ENCODE data around the gene PRSS56. TPM values are rescaled to one million over a fixed set of nuclear protein-coding genes. Genes with fewer than 3 reads are reported as not detected.

PRSS56 gene
- polyA plus RNA-seq, 1 donor (not counting 4 experiments of a cell fraction or from before 2014, with no cell fraction given), result not detected

DNA sequence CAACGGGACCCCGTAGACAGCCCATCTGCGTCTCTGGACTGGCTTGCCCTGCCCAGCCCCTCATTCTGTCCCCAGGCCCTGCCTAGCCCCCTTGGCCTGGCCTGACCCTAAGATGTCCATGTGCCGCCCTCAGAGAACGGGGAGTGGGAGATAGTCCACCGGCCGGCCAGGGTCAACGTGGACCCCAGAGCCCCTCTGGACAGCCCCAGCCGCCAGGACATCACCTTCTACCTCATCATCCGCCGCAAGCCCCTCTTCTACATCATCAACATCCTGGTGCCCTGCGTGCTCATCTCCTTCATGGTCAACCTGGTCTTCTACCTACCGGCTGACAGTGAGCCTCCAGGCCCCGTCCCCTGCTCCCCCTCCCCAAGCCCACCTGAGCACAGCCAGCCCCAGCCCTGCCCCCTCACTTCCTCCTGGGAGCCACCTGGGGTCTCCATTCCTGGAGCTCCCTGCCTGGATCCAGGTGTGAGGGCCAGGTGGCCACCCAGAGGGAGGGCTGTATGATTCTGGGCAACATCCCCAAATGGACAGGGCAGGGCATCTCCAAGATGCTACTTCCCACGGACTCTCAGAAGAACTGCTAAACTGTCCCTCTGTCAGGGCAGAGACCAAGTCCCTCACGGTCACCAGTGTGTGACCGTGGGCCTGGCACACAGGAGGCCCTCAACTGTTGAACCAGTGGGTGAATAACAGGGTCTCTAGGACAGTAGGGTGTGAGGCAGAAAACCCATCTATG, 9.8 kb downstream of the PRSS56 start:
- Histone ChIP-seq H3K9me3 (ENCODE audit: control insufficient read depth, low read depth, low read length) (no peaks in the 10 kb centered on the region), H3K27ac (ENCODE audit: control insufficient read depth, insufficient read depth, low read length) (no peak overlapping the region), H2AFZ (ENCODE audit: control insufficient read depth, low read length) (no peak overlapping the region), H3K4me3 (ENCODE audit: control insufficient read depth in 2 of 3, extremely low read depth in 1 of 3, insufficient read depth in 2 of 3, low read depth in 1 of 3, low read length in 3 of 3) (no peak overlapping the region), H3K27me3 (ENCODE audit: control insufficient read depth, extremely low read depth, insufficient read depth, low read length) (peaks cover 2% of the 10 kb centered on the region), H3K79me2 (ENCODE audit: control insufficient read depth, insufficient read depth, low read length) (no peaks in the 10 kb centered on the region), H3K9ac (ENCODE audit: control insufficient read depth, extremely low read depth, insufficient read depth, low read length) (no peak overlapping the region), H3K4me2 (ENCODE audit: control insufficient read depth, extremely low read depth, insufficient read depth, low read depth, low read length) (no peak overlapping the region), H4K20me1 (ENCODE audit: control insufficient read depth, extremely low read depth, insufficient read depth, low read length) (no peaks in the 10 kb centered on the region), H3K9me1 (ENCODE audit: control insufficient read depth, extremely low read depth, insufficient read depth, low read length) (no peaks in the 10 kb centered on the region), H3K4me1 (ENCODE audit: control insufficient read depth, extremely low read depth, insufficient read depth, low read length) (no peaks in the 10 kb centered on the region), H3K36me3 (ENCODE audit: control insufficient read depth in 2 of 2, extremely low read depth in 1 of 2, insufficient read depth in 2 of 2, low read length in 2 of 2) (no peaks in the 10 kb centered on the region)
- dilution Hi-C loops (cut with MboI; ENCODE audit: extremely low pct_ligation_motif_present, low sequenced_read_pairs), result no loop called here
- TF ChIP-seq, protein P1, sequence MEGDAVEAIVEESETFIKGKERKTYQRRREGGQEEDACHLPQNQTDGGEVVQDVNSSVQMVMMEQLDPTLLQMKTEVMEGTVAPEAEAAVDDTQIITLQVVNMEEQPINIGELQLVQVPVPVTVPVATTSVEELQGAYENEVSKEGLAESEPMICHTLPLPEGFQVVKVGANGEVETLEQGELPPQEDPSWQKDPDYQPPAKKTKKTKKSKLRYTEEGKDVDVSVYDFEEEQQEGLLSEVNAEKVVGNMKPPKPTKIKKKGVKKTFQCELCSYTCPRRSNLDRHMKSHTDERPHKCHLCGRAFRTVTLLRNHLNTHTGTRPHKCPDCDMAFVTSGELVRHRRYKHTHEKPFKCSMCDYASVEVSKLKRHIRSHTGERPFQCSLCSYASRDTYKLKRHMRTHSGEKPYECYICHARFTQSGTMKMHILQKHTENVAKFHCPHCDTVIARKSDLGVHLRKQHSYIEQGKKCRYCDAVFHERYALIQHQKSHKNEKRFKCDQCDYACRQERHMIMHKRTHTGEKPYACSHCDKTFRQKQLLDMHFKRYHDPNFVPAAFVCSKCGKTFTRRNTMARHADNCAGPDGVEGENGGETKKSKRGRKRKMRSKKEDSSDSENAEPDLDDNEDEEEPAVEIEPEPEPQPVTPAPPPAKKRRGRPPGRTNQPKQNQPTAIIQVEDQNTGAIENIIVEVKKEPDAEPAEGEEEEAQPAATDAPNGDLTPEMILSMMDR (optimal IDR thresholded peaks at IDR 0.05 in 1 of 3, IDR thresholded peaks at IDR 0.05 in 1 of 3, conservative IDR thresholded peaks at IDR 0.05 in 1 of 3; ENCODE audit: extremely low read depth in 1 of 3, insufficient read depth in 2 of 3, low read length in 3 of 3), result no peak
- TF ChIP-seq EZH2 (IDR thresholded peaks at IDR 0.05; ENCODE audit: low read length), result no peak
- FAIRE-seq (no peak), DNase-seq (ENCODE audit: low read depth, low spot score) (no peak)

DNA sequence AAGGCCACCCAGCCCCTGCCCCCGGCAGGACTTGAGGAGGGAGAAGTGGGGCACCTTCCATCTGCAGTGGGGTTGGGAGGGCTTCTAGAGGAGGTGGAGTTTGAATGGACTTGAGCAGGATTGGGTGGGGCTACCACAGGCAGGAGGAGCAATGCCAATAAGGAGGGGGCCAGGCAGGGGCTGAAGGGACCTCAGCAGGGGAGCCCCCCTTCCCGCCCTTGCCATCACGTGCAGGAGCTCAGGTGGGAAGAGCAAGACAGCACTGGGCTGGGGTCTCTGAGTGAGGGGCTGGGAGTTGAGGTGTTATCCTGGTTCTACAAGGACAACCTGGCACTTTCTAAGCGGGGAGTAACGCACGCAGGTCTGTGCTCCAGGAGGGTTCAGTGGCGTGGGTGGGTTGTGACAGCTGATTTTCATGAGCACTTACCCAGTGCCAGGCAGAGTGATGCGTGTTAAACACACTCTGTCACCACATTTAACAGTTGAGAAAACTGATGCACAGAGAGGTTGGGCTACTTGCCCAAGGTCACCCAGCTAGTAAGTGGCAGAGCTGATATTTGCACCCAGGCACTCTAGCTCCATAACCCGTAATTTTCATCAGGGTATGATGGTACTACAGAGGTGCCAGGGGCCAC, 10.6 kb downstream of the PRSS56 start:
- Histone ChIP-seq H3K4me1 (ENCODE audit: control insufficient read depth, extremely low read depth, insufficient read depth, low read length) (no peaks in the 10 kb centered on the region), H3K27ac (ENCODE audit: control insufficient read depth, insufficient read depth, low read length) (no peak overlapping the region), H3K79me2 (ENCODE audit: control insufficient read depth, insufficient read depth, low read length) (no peaks in the 10 kb centered on the region), H3K9me3 (ENCODE audit: control insufficient read depth, low read depth, low read length) (no peaks in the 10 kb centered on the region), H3K36me3 (ENCODE audit: control insufficient read depth in 2 of 2, extremely low read depth in 1 of 2, insufficient read depth in 2 of 2, low read length in 2 of 2) (no peaks in the 10 kb centered on the region), H3K9me1 (ENCODE audit: control insufficient read depth, extremely low read depth, insufficient read depth, low read length) (no peaks in the 10 kb centered on the region), H2AFZ (ENCODE audit: control insufficient read depth, low read length) (no peak overlapping the region), H3K27me3 (ENCODE audit: control insufficient read depth, extremely low read depth, insufficient read depth, low read length) (no peaks in the 10 kb centered on the region), H3K9ac (ENCODE audit: control insufficient read depth, extremely low read depth, insufficient read depth, low read length) (no peak overlapping the region), H3K4me3 (ENCODE audit: control insufficient read depth in 2 of 3, extremely low read depth in 1 of 3, insufficient read depth in 2 of 3, low read depth in 1 of 3, low read length in 3 of 3) (no peak overlapping the region), H4K20me1 (ENCODE audit: control insufficient read depth, extremely low read depth, insufficient read depth, low read length) (no peaks in the 10 kb centered on the region), H3K4me2 (ENCODE audit: control insufficient read depth, extremely low read depth, insufficient read depth, low read depth, low read length) (no peak overlapping the region)
- TF ChIP-seq, protein P1 (optimal IDR thresholded peaks at IDR 0.05 in 1 of 3, IDR thresholded peaks at IDR 0.05 in 1 of 3, conservative IDR thresholded peaks at IDR 0.05 in 1 of 3; ENCODE audit: extremely low read depth in 1 of 3, insufficient read depth in 2 of 3, low read length in 3 of 3), result no peak
- TF ChIP-seq EZH2 (IDR thresholded peaks at IDR 0.05; ENCODE audit: low read length), result no peak
- dilution Hi-C loops (cut with MboI; ENCODE audit: extremely low pct_ligation_motif_present, low sequenced_read_pairs), result no loop called here
- DNase-seq (ENCODE audit: low read depth, low spot score) (no peak), FAIRE-seq (no peak)
